GM19025 (cell line): ENCODE data around the gene NKAPD1.

Source experiments
- ATAC-seq: cut with Tn5 transposase; IDR thresholded peaks from one replicate; pipeline ENCODE4 v1.9.1; 2021; ENCODE audit warnings: mild to moderate bottlenecking, low read depth, moderate library complexity; ENCODE audit not compliant: unreplicated experiment

The NKAPD1 gene

DNA sequence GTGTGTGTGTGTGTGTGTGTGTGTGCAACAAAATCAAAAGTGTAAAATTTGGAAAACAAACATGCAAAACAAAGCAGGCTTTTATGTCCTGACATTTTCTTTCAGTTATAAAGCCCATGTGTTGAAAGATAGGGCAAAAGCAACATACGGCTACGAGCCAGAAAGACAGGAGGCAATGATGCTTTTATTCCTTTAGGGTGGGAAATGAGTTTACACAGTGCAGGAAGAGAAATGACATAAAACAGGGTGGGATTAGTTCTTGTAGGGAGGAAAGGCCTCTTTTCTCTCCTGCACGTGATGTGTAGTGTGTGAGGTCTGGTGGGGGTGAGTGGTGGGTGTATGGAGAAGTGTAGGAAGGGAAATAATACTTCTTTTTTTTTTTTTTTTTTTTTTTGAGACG is 60.4 kb downstream of the NKAPD1 start:
- no peak for ATAC-seq
